ENCODE results near the gene C12orf57. TPM values are rescaled to one million over a fixed set of nuclear protein-coding genes. Genes with fewer than 3 reads are reported as not detected.

Gene C12orf57
- total RNA-seq, 1 donor from 2014 or later: 558 TPM

DNA sequence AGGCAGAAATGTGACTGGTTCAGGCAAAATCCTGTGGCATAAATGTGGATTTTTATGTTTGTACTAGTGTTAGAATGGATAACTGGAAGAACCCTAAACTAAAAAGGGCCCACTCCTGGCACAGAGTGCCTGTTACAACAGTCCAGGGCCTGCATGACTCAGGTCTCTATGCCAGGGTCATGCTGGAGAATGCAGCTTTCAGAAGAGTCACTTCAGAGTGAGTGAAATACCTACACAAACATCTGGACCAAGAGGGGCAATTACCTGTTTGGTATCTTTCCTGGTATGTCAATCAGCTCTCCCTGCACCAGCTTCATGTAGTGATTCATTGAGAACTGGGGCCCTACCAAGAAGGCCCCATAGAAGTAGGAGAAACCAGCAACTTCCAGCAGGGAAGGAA lies 36.9 kb downstream of the C12orf57 start:
- H3K9me3 ChIP-seq: no peaks in the 10 kb centered on the region
- H3K4me1 ChIP-seq: no peaks in the 10 kb centered on the region
- H3K36me3 ChIP-seq: peaks cover 62 to 76% of the 10 kb centered on the region in 2 donors
- DNase-seq (ENCODE audit: low spot score in 2 of 2): no peak
- no peak overlapping the region for H3K27ac ChIP-seq
- intact Hi-C loops (cut with DNase I): no loop called here
- no peaks in the 10 kb centered on the region for H3K27me3 ChIP-seq
- TF ChIP-seq, protein P1, sequence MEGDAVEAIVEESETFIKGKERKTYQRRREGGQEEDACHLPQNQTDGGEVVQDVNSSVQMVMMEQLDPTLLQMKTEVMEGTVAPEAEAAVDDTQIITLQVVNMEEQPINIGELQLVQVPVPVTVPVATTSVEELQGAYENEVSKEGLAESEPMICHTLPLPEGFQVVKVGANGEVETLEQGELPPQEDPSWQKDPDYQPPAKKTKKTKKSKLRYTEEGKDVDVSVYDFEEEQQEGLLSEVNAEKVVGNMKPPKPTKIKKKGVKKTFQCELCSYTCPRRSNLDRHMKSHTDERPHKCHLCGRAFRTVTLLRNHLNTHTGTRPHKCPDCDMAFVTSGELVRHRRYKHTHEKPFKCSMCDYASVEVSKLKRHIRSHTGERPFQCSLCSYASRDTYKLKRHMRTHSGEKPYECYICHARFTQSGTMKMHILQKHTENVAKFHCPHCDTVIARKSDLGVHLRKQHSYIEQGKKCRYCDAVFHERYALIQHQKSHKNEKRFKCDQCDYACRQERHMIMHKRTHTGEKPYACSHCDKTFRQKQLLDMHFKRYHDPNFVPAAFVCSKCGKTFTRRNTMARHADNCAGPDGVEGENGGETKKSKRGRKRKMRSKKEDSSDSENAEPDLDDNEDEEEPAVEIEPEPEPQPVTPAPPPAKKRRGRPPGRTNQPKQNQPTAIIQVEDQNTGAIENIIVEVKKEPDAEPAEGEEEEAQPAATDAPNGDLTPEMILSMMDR (IDR thresholded peaks at IDR 0.05): no peak
- H3K4me3 ChIP-seq: no peak overlapping the region

DNA sequence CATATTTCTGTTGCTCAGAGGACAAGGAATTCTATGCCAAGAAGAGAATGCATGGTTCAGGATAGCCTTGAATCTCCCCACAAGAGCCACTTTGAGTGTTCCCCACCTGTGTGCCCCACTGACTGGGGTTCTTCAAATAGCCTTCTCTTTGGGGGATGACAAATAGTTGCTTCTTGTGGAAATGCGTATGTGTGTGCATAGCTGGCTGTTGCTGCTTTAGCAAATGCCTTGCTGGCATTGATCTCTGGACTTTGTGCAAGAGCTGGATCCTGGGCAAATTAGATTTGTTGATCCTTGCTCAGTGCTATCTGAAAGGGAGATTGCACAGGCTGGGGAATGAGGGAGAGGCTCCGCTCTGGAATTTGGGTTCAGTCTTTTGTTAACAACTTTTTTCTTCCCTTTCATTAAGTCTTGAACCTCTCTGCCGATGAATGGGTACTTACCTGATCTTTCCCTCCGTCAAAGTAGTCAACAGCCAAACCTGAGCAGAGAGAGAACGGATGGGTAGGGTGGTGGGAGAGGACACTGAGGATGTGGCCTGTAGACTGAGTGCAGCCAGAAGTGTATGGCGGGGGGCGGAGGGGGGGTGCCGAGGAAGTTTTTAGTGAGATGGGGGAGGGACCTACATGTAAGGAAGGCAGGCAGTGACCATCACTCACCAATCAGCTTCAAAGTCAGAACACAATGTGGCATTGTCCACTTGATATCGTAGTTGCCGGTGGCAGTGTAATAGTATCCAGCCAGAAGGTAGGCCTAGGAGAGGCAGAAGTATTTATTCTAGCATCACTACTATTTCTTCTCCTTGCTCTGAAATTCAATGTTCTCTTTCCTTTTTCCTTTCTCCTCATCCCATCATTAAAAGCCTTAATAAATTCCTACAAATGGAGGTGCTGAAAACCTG lies 37.6 kb downstream of the C12orf57 start:
- Histone ChIP-seq H3K27ac (no peak overlapping the region), H3K36me3 (peaks cover 55 to 69% of the 10 kb centered on the region in 2 donors), H3K4me1 (no peaks in the 10 kb centered on the region), H3K27me3 (no peaks in the 10 kb centered on the region), H3K9me3 (no peaks in the 10 kb centered on the region), H3K4me3 (no peak overlapping the region)
- TF ChIP-seq, protein P1 (IDR thresholded peaks at IDR 0.05): no peak
- no peak for DNase-seq (ENCODE audit: low spot score in 2 of 2)
- intact Hi-C loops (cut with DNase I): no loop called here

GRCh38 chr12:6982532-6982931 lies 38.7 kb downstream of the C12orf57 start:
- no peaks in the 10 kb centered on the region for H3K27me3 ChIP-seq
- TF ChIP-seq, protein P1 (IDR thresholded peaks at IDR 0.05): no peak
- H3K4me3 ChIP-seq: no peak overlapping the region
- no peaks in the 10 kb centered on the region for H3K4me1 ChIP-seq
- H3K36me3 ChIP-seq: peaks cover 52 to 64% of the 10 kb centered on the region in 2 donors
- H3K9me3 ChIP-seq: no peaks in the 10 kb centered on the region
- no peak overlapping the region for H3K27ac ChIP-seq
- DNase-seq (ENCODE audit: low spot score in 2 of 2): no peak
- intact Hi-C loops (cut with DNase I): no loop called here

DNA sequence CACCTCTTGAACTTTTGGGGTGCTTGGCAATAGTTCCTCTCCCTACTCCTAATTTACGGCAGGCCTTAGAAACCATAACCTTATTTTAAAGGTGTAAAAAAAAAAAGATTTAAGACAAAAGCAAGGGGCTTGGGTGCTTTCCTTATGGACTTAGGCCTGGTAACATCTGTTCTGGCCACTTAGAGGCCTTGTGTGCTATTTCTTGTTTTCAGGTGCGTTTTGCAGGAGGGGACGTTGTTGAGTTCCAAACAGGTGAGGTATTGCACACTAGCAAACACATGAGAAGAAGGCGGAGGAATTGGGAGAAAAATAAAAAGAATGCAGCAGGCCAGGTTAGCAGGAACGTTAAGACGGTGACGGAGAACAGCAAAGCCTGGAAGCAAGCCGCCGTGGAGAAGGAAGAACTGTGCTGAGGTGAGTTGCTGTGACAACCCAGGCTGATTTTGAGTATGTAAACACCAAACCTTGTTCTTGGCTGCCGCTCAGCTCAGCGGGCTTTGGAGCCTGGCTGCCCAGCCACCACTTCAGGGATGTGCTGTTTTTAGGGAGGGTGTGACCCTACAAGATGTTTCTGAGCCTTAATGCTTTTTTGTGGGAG lies 44.2 kb downstream of the C12orf57 start:
- Histone ChIP-seq H3K4me1 (no peaks in the 10 kb centered on the region), H3K36me3 (peaks cover 12 to 27% of the 10 kb centered on the region in 2 donors), H3K4me3 (no peak overlapping the region), H3K27ac (no peak overlapping the region), H3K9me3 (no peaks in the 10 kb centered on the region), H3K27me3 (no peaks in the 10 kb centered on the region)
- DNase-seq (ENCODE audit: low spot score in 2 of 2): no peak
- intact Hi-C loops (cut with DNase I): no loop called here
- TF ChIP-seq, protein P1 (IDR thresholded peaks at IDR 0.05): no peak

Other genes starting within 250 kb of the C12orf57 start
- gene PIANP, start 243.2 kb upstream of the C12orf57 start, total RNA-seq: not detected
- gene COPS7A, start 220.0 kb upstream of the C12orf57 start, total RNA-seq: 221 TPM
- 145 TPM for gene MLF2, start 190.9 kb upstream of the C12orf57 start, total RNA-seq
- gene PTMS, start 177.7 kb upstream of the C12orf57 start, total RNA-seq: 361 TPM
- not detected for gene LAG3, start 171.5 kb upstream of the C12orf57 start, total RNA-seq
- gene CD4, start 154.5 kb upstream of the C12orf57 start, total RNA-seq: 2.6 TPM
- 9.4 TPM for gene GPR162, start 122.2 kb upstream of the C12orf57 start, total RNA-seq
- gene P3H3, start 115.6 kb upstream of the C12orf57 start, total RNA-seq: 62.2 TPM
- 10.4 TPM for gene GNB3, start 103.1 kb upstream of the C12orf57 start, total RNA-seq
- not detected for gene CDCA3, start 92.7 kb upstream of the C12orf57 start, total RNA-seq
- gene USP5, start 91.9 kb upstream of the C12orf57 start, total RNA-seq: 46.2 TPM
- gene TPI1, start 76.5 kb upstream of the C12orf57 start, total RNA-seq: 482 TPM
- gene SPSB2, start 70.7 kb upstream of the C12orf57 start, total RNA-seq: 14.5 TPM
- 6.6 TPM for gene LRRC23, start 39.2 kb upstream of the C12orf57 start, total RNA-seq
- gene ENO2, start 29.4 kb upstream of the C12orf57 start, total RNA-seq: 30.3 TPM
- 207 TPM for gene ATN1, start 16.1 kb upstream of the C12orf57 start, total RNA-seq
- not detected for gene RNU7-1, start 206 bp upstream of the C12orf57 start, total RNA-seq
- 1.7 TPM for gene PTPN6, start 7.3 kb downstream of the C12orf57 start, total RNA-seq
- 85.5 TPM for gene PHB2, start 26.6 kb downstream of the C12orf57 start, total RNA-seq
- gene EMG1, start 26.9 kb downstream of the C12orf57 start, total RNA-seq: 37.4 TPM
- gene LPCAT3, start 74.5 kb downstream of the C12orf57 start, total RNA-seq: 23.0 TPM
- gene C1S, start 116.7 kb downstream of the C12orf57 start, total RNA-seq: 273 TPM
- gene C1R, start 148.4 kb downstream of the C12orf57 start, total RNA-seq: 1,046 TPM
- 196 TPM for gene C1RL, start 165.2 kb downstream of the C12orf57 start, total RNA-seq
- gene RBP5, start 184.9 kb downstream of the C12orf57 start, total RNA-seq: 0.96 TPM
- gene CLSTN3, start 186.3 kb downstream of the C12orf57 start, total RNA-seq: 132 TPM
- 61.7 TPM for gene PEX5, start 245.7 kb downstream of the C12orf57 start, total RNA-seq

All from ascending aorta (tissue), 2 donors.